ENCODE results near the gene SYCP2.

DNA sequence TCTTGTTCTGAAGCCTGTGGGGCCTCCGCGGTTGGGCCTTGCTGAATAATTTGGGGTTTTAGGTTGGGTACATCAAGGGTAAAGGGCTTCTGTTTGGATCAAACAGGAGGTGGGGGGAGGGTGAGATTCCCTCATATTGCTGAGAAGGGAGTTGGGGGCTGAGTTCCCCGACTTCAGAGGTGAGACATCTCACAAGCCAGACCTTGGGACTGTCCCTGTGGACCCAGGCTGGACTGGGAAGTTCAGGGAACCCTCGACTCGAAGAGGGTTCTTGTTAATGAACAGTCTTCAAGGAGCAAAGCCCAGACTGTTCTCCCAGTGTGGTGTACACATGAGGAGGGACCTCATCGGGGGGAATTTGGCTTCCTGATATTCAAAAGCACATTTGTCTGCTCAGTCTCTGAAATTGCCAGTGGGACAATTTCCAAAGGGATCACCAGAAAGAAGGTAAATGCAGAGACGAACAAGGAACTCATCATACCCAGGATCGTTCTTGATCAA, 118.5 kb downstream of the SYCP2 start:
- TF ChIP-seq CTCF (IDR thresholded peaks at IDR 0.05): no peak
- no peak for TF ChIP-seq POLR2A (IDR thresholded peaks at IDR 0.05)

Measured in ovary (tissue), 3 donors.